ENCODE results near the gene NTSR1. TPM values are rescaled to one million over a fixed set of nuclear protein-coding genes. Genes with fewer than 3 reads are reported as not detected.
A peak's percentile ranks its signal among the peaks of the same experiment; 100 is the strongest.

Gene NTSR1
- total and polyA plus RNA-seq, 2 of the 8 experiments (the other 6 are each of a cell fraction or from before 2014, with no cell fraction given), result 0.53 to 0.89 TPM

- Histone ChIP-seq H3K4me1 (replicated peaks in 1 of 4; ENCODE audit: control insufficient read depth in 3 of 4, insufficient read depth in 4 of 4, low read length in 3 of 4) (peaks cover 0 to 15% (median 4%) of the 10 kb centered on the region in 4 experiments; a peak in 5 of 7 replicates), H4K91ac (replicated peaks; ENCODE audit: insufficient read length, low read length) (peak overlapping the region; percentile 25), H2BK12ac (ENCODE audit: low read depth, low read length) (peak overlapping the region; percentile 60; the same call in 1 of the 2 replicates), H3K36me3 (ENCODE audit: control insufficient read depth in 2 of 4, insufficient read depth in 4 of 4, low read length in 3 of 4) (no peaks in the 10 kb centered on the region), H3K4me3 (ENCODE audit: extremely low read depth in 1 of 4, insufficient read depth in 2 of 4, low read depth in 3 of 4, low read length in 4 of 4) (no peak overlapping the region), H2AFZ (ENCODE audit: low read length) (no peak overlapping the region), H2BK5ac (ENCODE audit: low read depth, low read length) (no peak overlapping the region), H3K9me3 (ENCODE audit: insufficient read depth in 2 of 2, low read depth in 1 of 2, low read length in 1 of 2) (no peaks in the 10 kb centered on the region), H2BK20ac (ENCODE audit: low read length) (0 out of 2 replicates have a peak overlapping the region, but pooled peaks have one; percentile 34), H4K20me1 (replicated peaks in 1 of 2; ENCODE audit: control insufficient read depth in 1 of 2, insufficient read depth in 2 of 2, low read length in 2 of 2) (peaks cover 0 to 4% of the 10 kb centered on the region in 2 experiments), H3K27me3 (replicated peaks in 1 of 4; ENCODE audit: control insufficient read depth in 3 of 4, extremely low read depth in 1 of 4, insufficient read depth in 3 of 4, low read length in 3 of 4) (no peaks in the 10 kb centered on the region), H3K23ac (ENCODE audit: insufficient read length) (no peak overlapping the region), H4K8ac (ENCODE audit: extremely low read depth, insufficient read depth, low read length) (peak overlapping the region; percentile 80), H2BK120ac (replicated peaks; ENCODE audit: low read depth, low read length) (no peak overlapping the region), H2AK5ac (ENCODE audit: low read depth, low read length) (no peak overlapping the region), H3K9ac (replicated peaks in 1 of 4; ENCODE audit: extremely low read depth in 1 of 4, low read depth in 3 of 4, low read length in 3 of 4) (no peak overlapping the region), H3K18ac (ENCODE audit: extremely low read depth, low read length) (no peak overlapping the region), H4K5ac (ENCODE audit: insufficient read length, low read depth, low read length) (no peak overlapping the region), H3K27ac (ENCODE audit: low read depth, low read length) (no peak overlapping the region), H2BK15ac (ENCODE audit: low read length) (no peak overlapping the region), H3K79me1 (ENCODE audit: low read depth, low read length) (peaks cover 4% of the 10 kb centered on the region; the same call in 1 of the 2 replicates), H3K14ac (ENCODE audit: insufficient read length) (no peak overlapping the region), H3K79me2 (ENCODE audit: control insufficient read depth in 1 of 2, insufficient read depth in 2 of 2, low read length in 2 of 2) (no peaks in the 10 kb centered on the region), H3K4ac (replicated peaks; ENCODE audit: insufficient read length, low read depth, low read length) (peak overlapping the region; percentile 54), H3K23me2 (ENCODE audit: low read depth, low read length) (no peaks in the 10 kb centered on the region), H3K4me2 (ENCODE audit: insufficient read depth in 1 of 2, low read depth in 2 of 2, low read length in 2 of 2) (no peak overlapping the region), H3K56ac (replicated peaks; ENCODE audit: insufficient read length, low read depth, low read length) (no peak overlapping the region)
- 90% methylated on average over 22 of the region's 23 CpGs; no CpG with 5 or more reads in 1 of the 2 experiments for WGBS, 2 experiments (ENCODE audit: extremely low coverage in 1 of 2, insufficient coverage in 1 of 2, insufficient read length in 1 of 2, insufficient replicate concordance in 2 of 2, low coverage in 1 of 2, low lambda C conversion rate in 2 of 2, missing lambda C conversion rate in 1 of 2)
- no peak for TF ChIP-seq PHF8 (conservative IDR thresholded peaks at IDR 0.05; ENCODE audit: low read depth, low read length)
- no peak for TF ChIP-seq CREB1 (IDR thresholded peaks at IDR 0.05)
- CTCF ChIA-PET (ENCODE audit: partially characterized antibody), result interaction anchor here (1.8 to 3.1 kb wide), 3 partner anchors 10 to 64 kb away, joined by 5 to 12 read pairs (median 8); partner anchors contain the start of gene NTSR1
- DNase-seq (ENCODE audit: low read depth in 1 of 2, low spot score in 2 of 2) (no peak), FAIRE-seq (no peak)
- POLR2A ChIA-PET (ENCODE audit: partially characterized antibody), result no interaction called here
These were observed 63.5 kb downstream of the NTSR1 start for GRCh38 chr20:62772103-62772611.
